ENCODE measurements around the gene HLCS.

The HLCS gene

GRCh38 chr21:36704958-36705678, 261.4 kb downstream of the HLCS start:
- Histone ChIP-seq H3K27me3 (ENCODE audit: control insufficient read depth, insufficient read depth, low read length) (peaks cover 100% of the 10 kb centered on the region), H3K4me1 (ENCODE audit: control insufficient read depth, insufficient read depth, low read length) (peaks cover 8% of the 10 kb centered on the region; the same call in 1 of the 2 replicates), H3K4me3 (ENCODE audit: low read length) (no peak overlapping the region), H3K36me3 (ENCODE audit: control insufficient read depth, insufficient read depth, low read length) (no peaks in the 10 kb centered on the region), H3K27ac (ENCODE audit: low read length) (no peak overlapping the region), H3K9me3 (ENCODE audit: control insufficient read depth, insufficient read depth, low read length) (no peaks in the 10 kb centered on the region)
- no CpG with 5 or more reads among the region's 39 CpGs for WGBS (ENCODE audit: insufficient coverage, insufficient read length)
- DNase-seq (ENCODE audit: low read depth, low spot score) = no peak

- Histone ChIP-seq H3K36me3 (ENCODE audit: control insufficient read depth, insufficient read depth, low read length) (no peaks in the 10 kb centered on the region), H3K4me1 (ENCODE audit: control insufficient read depth, insufficient read depth, low read length) (peaks cover 8% of the 10 kb centered on the region; the same call in 1 of the 2 replicates), H3K9me3 (ENCODE audit: control insufficient read depth, insufficient read depth, low read length) (no peaks in the 10 kb centered on the region), H3K4me3 (ENCODE audit: low read length) (no peak overlapping the region), H3K27me3 (ENCODE audit: control insufficient read depth, insufficient read depth, low read length) (peaks cover 100% of the 10 kb centered on the region), H3K27ac (ENCODE audit: low read length) (no peak overlapping the region)
- no peak for DNase-seq (ENCODE audit: low read depth, low spot score)
- WGBS (ENCODE audit: insufficient coverage, insufficient read length) = no CpG with 5 or more reads among the region's 49 CpGs
Observed at GRCh38 chr21:36704281-36704957, 262.1 kb downstream of the HLCS start.

GRCh38 chr21:36703626-36704280, 262.7 kb downstream of the HLCS start:
- Histone ChIP-seq H3K36me3 (ENCODE audit: control insufficient read depth, insufficient read depth, low read length) (no peaks in the 10 kb centered on the region), H3K9me3 (ENCODE audit: control insufficient read depth, insufficient read depth, low read length) (no peaks in the 10 kb centered on the region), H3K4me1 (ENCODE audit: control insufficient read depth, insufficient read depth, low read length) (peaks cover 7% of the 10 kb centered on the region; the same call in 1 of the 2 replicates), H3K4me3 (ENCODE audit: low read length) (no peak overlapping the region), H3K27me3 (ENCODE audit: control insufficient read depth, insufficient read depth, low read length) (peaks cover 98% of the 10 kb centered on the region), H3K27ac (ENCODE audit: low read length) (no peak overlapping the region)
- no CpG with 5 or more reads among the region's 15 CpGs for WGBS (ENCODE audit: insufficient coverage, insufficient read length)
- DNase-seq (ENCODE audit: low read depth, low spot score) = no peak

DNA sequence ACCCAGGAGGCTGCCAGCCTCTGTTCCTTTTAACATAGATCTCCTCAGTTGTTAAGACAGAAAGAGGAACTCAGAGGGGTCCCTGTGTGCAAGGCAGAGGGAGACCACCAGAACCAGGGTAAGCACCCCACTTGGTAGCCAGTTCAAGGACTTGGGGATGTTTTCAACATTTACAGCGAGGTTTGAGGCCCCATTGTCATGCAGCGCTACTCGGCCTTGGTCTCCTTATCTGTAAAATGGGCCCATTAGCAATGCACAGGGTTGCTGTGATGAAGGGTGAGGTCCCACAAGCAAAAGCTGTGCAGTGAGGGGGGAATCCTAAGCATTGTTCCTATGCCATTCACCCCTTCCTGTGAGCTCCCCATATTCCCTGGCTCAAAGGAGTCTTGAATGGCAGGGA, 263.3 kb downstream of the HLCS start:
- no peak for DNase-seq (ENCODE audit: low read depth, low spot score)
- Histone ChIP-seq H3K9me3 (ENCODE audit: control insufficient read depth, insufficient read depth, low read length) (no peaks in the 10 kb centered on the region), H3K27me3 (ENCODE audit: control insufficient read depth, insufficient read depth, low read length) (peaks cover 98% of the 10 kb centered on the region), H3K36me3 (ENCODE audit: control insufficient read depth, insufficient read depth, low read length) (no peaks in the 10 kb centered on the region), H3K4me3 (ENCODE audit: low read length) (no peak overlapping the region), H3K27ac (ENCODE audit: low read length) (no peak overlapping the region), H3K4me1 (ENCODE audit: control insufficient read depth, insufficient read depth, low read length) (peaks cover 6% of the 10 kb centered on the region; the same call in 1 of the 2 replicates)
- no CpG with 5 or more reads among the region's 3 CpGs for WGBS (ENCODE audit: insufficient coverage, insufficient read length)

- no peaks in the 10 kb centered on the region for H3K36me3 ChIP-seq (ENCODE audit: control insufficient read depth, insufficient read depth, low read length)
- H3K9me3 ChIP-seq (ENCODE audit: control insufficient read depth, insufficient read depth, low read length) = no peaks in the 10 kb centered on the region
- H3K27ac ChIP-seq (ENCODE audit: low read length) = no peak overlapping the region
- WGBS (ENCODE audit: insufficient coverage, insufficient read length) = no CpG with 5 or more reads among the region's 6 CpGs
- H3K4me1 ChIP-seq (ENCODE audit: control insufficient read depth, insufficient read depth, low read length) = peaks cover 7% of the 10 kb centered on the region
- no peak overlapping the region for H3K4me3 ChIP-seq (ENCODE audit: low read length)
- no peak for DNase-seq (ENCODE audit: low read depth, low spot score)
- H3K27me3 ChIP-seq (ENCODE audit: control insufficient read depth, insufficient read depth, low read length) = peaks cover 98% of the 10 kb centered on the region
Observed at GRCh38 chr21:36702622-36702968, 263.9 kb downstream of the HLCS start.

- H3K4me3 ChIP-seq (ENCODE audit: low read length) = no peak overlapping the region
- H3K27me3 ChIP-seq (ENCODE audit: control insufficient read depth, insufficient read depth, low read length) = peaks cover 98% of the 10 kb centered on the region
- DNase-seq (ENCODE audit: low read depth, low spot score) = no peak
- no peaks in the 10 kb centered on the region for H3K9me3 ChIP-seq (ENCODE audit: control insufficient read depth, insufficient read depth, low read length)
- H3K4me1 ChIP-seq (ENCODE audit: control insufficient read depth, insufficient read depth, low read length) = peaks cover 7% of the 10 kb centered on the region
- no CpG with 5 or more reads among the region's 26 CpGs for WGBS (ENCODE audit: insufficient coverage, insufficient read length)
- no peaks in the 10 kb centered on the region for H3K36me3 ChIP-seq (ENCODE audit: control insufficient read depth, insufficient read depth, low read length)
- H3K27ac ChIP-seq (ENCODE audit: low read length) = no peak overlapping the region
Observed at GRCh38 chr21:36701756-36702621, 264.5 kb downstream of the HLCS start.

DNA sequence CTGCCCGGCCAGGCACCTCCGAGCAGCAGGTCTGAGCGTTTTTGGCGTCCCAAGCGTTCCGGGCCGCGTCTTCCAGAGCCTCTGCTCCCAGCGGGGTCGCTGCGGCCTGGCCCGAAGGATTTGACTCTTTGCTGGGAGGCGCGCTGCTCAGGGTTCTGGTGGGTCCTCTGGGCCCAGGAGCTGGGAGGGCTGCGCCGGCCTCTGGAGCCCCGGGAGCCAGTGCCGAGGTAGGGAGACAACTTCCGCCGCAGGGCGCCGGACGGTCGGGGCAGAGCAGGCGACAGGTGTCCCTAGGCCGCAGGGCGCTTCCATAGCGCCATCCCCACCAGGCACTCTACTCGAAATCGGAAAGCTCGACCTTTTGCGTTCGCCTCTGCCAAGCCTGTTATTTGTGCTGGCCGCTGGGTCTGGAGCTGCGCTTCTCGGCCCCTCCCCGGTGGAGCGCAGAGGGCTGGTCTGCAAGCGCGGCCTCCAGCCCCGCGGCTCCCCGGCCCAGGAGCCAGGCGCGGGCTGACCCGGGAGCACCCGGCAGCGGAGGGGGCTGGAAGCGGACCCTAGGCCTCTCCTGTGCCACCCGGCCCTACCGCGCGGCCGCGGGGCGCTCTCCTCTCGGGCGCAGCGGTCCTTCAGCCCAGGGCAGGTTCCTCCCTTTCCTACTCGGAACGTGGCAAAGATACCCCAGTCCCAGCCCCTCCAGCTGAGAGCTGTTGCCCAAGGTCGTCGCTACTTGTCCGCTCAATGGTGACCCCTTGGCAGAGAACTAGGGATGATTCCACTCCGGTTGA, 265.3 kb downstream of the HLCS start:
- Histone ChIP-seq H3K4me3 (ENCODE audit: low read length) (no peak overlapping the region; the same call in 1 of the 2 replicates), H3K4me1 (ENCODE audit: control insufficient read depth, insufficient read depth, low read length) (peaks cover 10% of the 10 kb centered on the region), H3K9me3 (ENCODE audit: control insufficient read depth, insufficient read depth, low read length) (no peaks in the 10 kb centered on the region), H3K27ac (ENCODE audit: low read length) (no peak overlapping the region), H3K36me3 (ENCODE audit: control insufficient read depth, insufficient read depth, low read length) (no peaks in the 10 kb centered on the region), H3K27me3 (ENCODE audit: control insufficient read depth, insufficient read depth, low read length) (peaks cover 98% of the 10 kb centered on the region)
- no CpG with 5 or more reads among the region's 65 CpGs for WGBS (ENCODE audit: insufficient coverage, insufficient read length)
- DNase-seq (ENCODE audit: low read depth, low spot score) = no peak

Measured in iPS DF 6.9 (cell line).